Neural progenitor cell (in vitro differentiated cells): ENCODE data around the gene PTPRC.

ENCODE experiments used
- CTCF ChIP-seq: fragments of 200-600 bp; sonication (generic); IDR thresholded peaks from 2 replicates; pipeline ENCODE4 v1.5.1; 2017; ENCODE audit warnings: antibody characterized with exemption, mild to moderate bottlenecking
- EZH2 ChIP-seq: fragments of 200-600 bp; sonication (generic); IDR thresholded peaks from 2 replicates; pipeline ENCODE4 v1.6.1; 2017; ENCODE audit warnings: antibody characterized with exemption, mild to moderate bottlenecking, moderate library complexity
- EZH2phosphoT487 ChIP-seq: fragments of 200-600 bp; sonication (generic); IDR thresholded peaks from 2 replicates; pipeline ENCODE4 v1.6.1; 2017; ENCODE audit warnings: antibody characterized with exemption

- TF ChIP-seq CTCF, result no peak
- TF ChIP-seq EZH2, result no peak
- TF ChIP-seq EZH2phosphoT487, result no peak
These were observed 48.4 kb upstream of the PTPRC start for GRCh38 chr1:198590454-198590853.
